Tibial artery (tissue), 4 donors: ENCODE data around the gene TOGARAM1.

Experiments used
- DNase-seq, 2 donors: peaks; one replicate each; pipeline ENCODE4 v3.0.0-alpha.2; 2019
- H3K27ac ChIP-seq, 2 donors: fragments of 200-600 bp; sonication (generic) in 1 of 2; 1 replicate in 1 of 2; 2 replicates in 1 of 2; pipeline ENCODE4 v1.5.1; 2018 to 2019; ENCODE audit warnings: mild to moderate bottlenecking in 1 of 2
- H3K27me3 ChIP-seq, 2 donors: fragments of 200-600 bp; sonication (generic) in 1 of 2; one replicate each; pipeline versions ENCODE4 v1.5.1 to v1.6.0; 2016 to 2019
- H3K36me3 ChIP-seq, 3 donors: fragments of 200-600 bp; sonication (generic) in 2 of 3; one replicate each; pipeline ENCODE4 v1.5.1; 2016 to 2019; ENCODE audit warnings: mild to moderate bottlenecking in 2 of 3
- H3K4me1 ChIP-seq, 4 donors: fragments of 200-600 bp; sonication (generic) in 2 of 4; 1 replicate in 3 of 4; 2 replicates in 1 of 4; pipeline ENCODE4 v1.5.1; 2016 to 2019
- H3K4me3 ChIP-seq, 2 donors: fragments of 200-600 bp; sonication (generic) in 1 of 2; 1 replicate in 1 of 2; 2 replicates in 1 of 2; pipeline ENCODE4 v1.5.1; 2018 to 2019; ENCODE audit warnings: mild to moderate bottlenecking in 2 of 2
- H3K9me3 ChIP-seq, 3 donors: fragments of 200-600 bp; sonication (generic) in 1 of 3; one replicate each; pipeline ENCODE4 v1.5.1; 2016 to 2019
- CTCF ChIP-seq, 2 experiments: fragments of 200-600 bp in 1 of 2; fragments of 450-650 bp in 1 of 2; IDR thresholded peaks; one replicate each; pipeline ENCODE4 v1.5.1; 2017 to 2019; ENCODE audit warnings: antibody characterized with exemption in 2 of 2, mild to moderate bottlenecking in 1 of 2, moderate library complexity in 1 of 2
- intact Hi-C: fragments of 100-400 bp; cut with DNase I; formaldehyde crosslinking; loops from one replicate; pipeline ENCODE4 v1.15.0; 2023; ENCODE audit warnings: low total_unique reads

TOGARAM1 gene

GRCh38 chr14:45057349-45057748, 95.4 kb downstream of the TOGARAM1 start:
- DNase-seq, result no peak
- intact Hi-C loops, result no loop called here
- H3K27ac ChIP-seq, result no peak overlapping the region
- H3K9me3 ChIP-seq, result peaks cover 0 to 6% (median 0%) of the 10 kb centered on the region in 3 donors
- TF ChIP-seq CTCF (IDR thresholded peaks at IDR 0.05), result no peak
- no peaks in the 10 kb centered on the region for H3K4me1 ChIP-seq
- H3K4me3 ChIP-seq, result no peak overlapping the region
- peaks cover 25 to 50% (median 29%) of the 10 kb centered on the region in 3 donors for H3K36me3 ChIP-seq
- H3K27me3 ChIP-seq, result no peaks in the 10 kb centered on the region

- DNase-seq, result no peak
- no peak overlapping the region for H3K27ac ChIP-seq
- no peak overlapping the region for H3K4me3 ChIP-seq
- peaks cover 23 to 45% (median 29%) of the 10 kb centered on the region in 3 donors for H3K36me3 ChIP-seq
- H3K4me1 ChIP-seq, result no peaks in the 10 kb centered on the region
- H3K9me3 ChIP-seq, result peaks cover 0 to 6% (median 0%) of the 10 kb centered on the region in 3 donors
- H3K27me3 ChIP-seq, result no peaks in the 10 kb centered on the region
- TF ChIP-seq CTCF (IDR thresholded peaks at IDR 0.05), result no peak
- intact Hi-C loops, result no loop called here
Measured at GRCh38 chr14:45057881-45058364, 95.9 kb downstream of the TOGARAM1 start.

DNA sequence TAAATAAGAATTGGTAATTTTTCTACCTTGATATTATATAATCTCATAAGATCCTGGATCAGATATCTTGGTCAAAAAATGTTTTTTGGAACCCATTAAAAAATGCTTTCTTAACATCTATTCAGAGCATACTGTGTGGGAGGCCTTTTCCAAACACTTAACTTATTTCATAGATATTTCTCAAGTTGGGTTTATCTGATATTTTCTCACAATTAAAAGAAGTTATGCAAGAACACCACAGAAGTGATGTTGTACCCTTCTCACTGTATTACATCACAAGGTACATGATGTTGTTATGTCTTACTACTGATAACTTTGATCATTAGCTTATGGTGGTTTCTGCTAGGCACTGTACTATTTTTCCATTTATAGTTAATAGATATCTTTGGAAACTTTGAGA, 98.6 kb downstream of the TOGARAM1 start:
- H3K36me3 ChIP-seq, result peaks cover under 1 to 20% (median 8%) of the 10 kb centered on the region in 3 donors
- no peak overlapping the region for H3K4me3 ChIP-seq
- no peaks in the 10 kb centered on the region for H3K27me3 ChIP-seq
- intact Hi-C loops, result no loop called here
- H3K9me3 ChIP-seq, result peaks cover 0 to 6% (median 0%) of the 10 kb centered on the region in 3 donors
- H3K27ac ChIP-seq, result no peak overlapping the region
- peaks cover 0 to 3% (median under 1%) of the 10 kb centered on the region in 4 donors for H3K4me1 ChIP-seq
- DNase-seq, result no peak
- no peak for TF ChIP-seq CTCF (IDR thresholded peaks at IDR 0.05)

- Histone ChIP-seq H3K4me3 (no peak overlapping the region), H3K9me3 (no peaks in the 10 kb centered on the region), H3K4me1 (peaks cover 0 to 6% (median 3%) of the 10 kb centered on the region in 4 donors), H3K27ac (no peak overlapping the region), H3K27me3 (no peaks in the 10 kb centered on the region), H3K36me3 (peaks cover 9 to 21% (median 13%) of the 10 kb centered on the region in 3 donors)
- TF ChIP-seq CTCF (IDR thresholded peaks at IDR 0.05), result no peak
- intact Hi-C loops, result no loop called here
- no peak for DNase-seq
Measured at GRCh38 chr14:45065540-45065939, 103.5 kb downstream of the TOGARAM1 start.

DNA sequence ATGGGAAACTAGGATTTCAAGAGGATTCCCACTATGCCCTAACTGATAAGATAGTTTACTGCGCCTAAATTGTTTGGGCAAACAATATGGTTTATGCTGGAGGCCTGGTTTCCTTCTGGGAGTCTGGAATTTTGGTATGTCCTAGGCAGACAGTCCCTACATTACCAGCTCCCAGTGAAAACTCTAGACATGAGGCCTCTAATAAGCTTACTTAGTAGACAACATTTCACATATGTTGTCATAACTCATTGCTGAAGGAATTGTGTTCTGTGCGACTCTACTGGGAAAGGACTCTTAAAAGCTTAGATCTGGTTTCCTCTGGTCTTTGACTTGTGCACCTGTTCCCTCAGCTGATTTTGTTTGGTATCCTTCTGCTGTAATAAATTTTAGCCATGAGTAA, 104.0 kb downstream of the TOGARAM1 start:
- TF ChIP-seq CTCF (IDR thresholded peaks at IDR 0.05), result no peak
- DNase-seq, result no peak
- intact Hi-C loops, result no loop called here
- H3K9me3 ChIP-seq, result no peaks in the 10 kb centered on the region
- peaks cover 13 to 21% (median 17%) of the 10 kb centered on the region in 3 donors for H3K36me3 ChIP-seq
- no peak overlapping the region for H3K4me3 ChIP-seq
- peaks cover 0 to 6% (median 3%) of the 10 kb centered on the region in 4 donors for H3K4me1 ChIP-seq
- no peak overlapping the region for H3K27ac ChIP-seq
- no peaks in the 10 kb centered on the region for H3K27me3 ChIP-seq

- Histone ChIP-seq H3K36me3 (peaks cover 13 to 24% (median 21%) of the 10 kb centered on the region in 3 donors), H3K27me3 (no peaks in the 10 kb centered on the region), H3K4me3 (no peak overlapping the region), H3K4me1 (peaks cover 0 to 6% (median 3%) of the 10 kb centered on the region in 4 donors), H3K9me3 (no peaks in the 10 kb centered on the region), H3K27ac (no peak overlapping the region)
- intact Hi-C loops, result no loop called here
- TF ChIP-seq CTCF (IDR thresholded peaks at IDR 0.05), result no peak
- DNase-seq, result no peak
Measured at GRCh38 chr14:45066667-45067066, 104.7 kb downstream of the TOGARAM1 start.
